Skin epidermis (tissue), 12 donors: Measurements from ENCODE around the gene MOV10.
A peak's percentile ranks its signal among the peaks of the same experiment; 100 is the strongest.
"Not testable (repeated sequence)": the region's sequence is repeated elsewhere in the genome, so short reads cannot be mapped to it uniquely, and the experiment has no call there.

Source experiments
- H3K27ac ChIP-seq, 21 experiments: fragments of 200-600 bp; sonication (generic) in 11 of 21; one replicate each; pipeline ENCODE4 v1.5.0; 2020; ENCODE audit warnings: mild to moderate bottlenecking in 3 of 21, inconsistent platforms in 2 of 21, moderate library complexity in 2 of 21
- H3K4me3 ChIP-seq, 7 experiments: fragments of 200-600 bp; sonication (generic) in 2 of 7; one replicate each; pipeline ENCODE4 v1.5.0; 2020; ENCODE audit warnings: inconsistent platforms in 2 of 7, mild to moderate bottlenecking in 2 of 7, moderate library complexity in 1 of 7

The MOV10 gene

GRCh38 chr1:112708489-112708888 is 34.0 kb downstream of the MOV10 start:
- no peak overlapping the region for H3K27ac ChIP-seq

GRCh38 chr1:112710159-112710558 is 35.7 kb downstream of the MOV10 start:
- H3K27ac ChIP-seq = no peak overlapping the region
- H3K4me3 ChIP-seq = no peak overlapping the region

More at GRCh38 chr1:112708489-112708888, 34.0 kb downstream of the MOV10 start:
- no peak overlapping the region for H3K4me3 ChIP-seq

GRCh38 chr1:112710586-112710985 is 36.1 kb downstream of the MOV10 start:
- Histone ChIP-seq H3K4me3 (no peak overlapping the region), H3K27ac (no peak overlapping the region)

- Histone ChIP-seq H3K27ac (no peak overlapping the region), H3K4me3 (no peak overlapping the region)
Observed at GRCh38 chr1:112711041-112711440, 36.6 kb downstream of the MOV10 start.

GRCh38 chr1:112711670-112712069 is 37.2 kb downstream of the MOV10 start:
- Histone ChIP-seq H3K4me3 (no peak overlapping the region), H3K27ac (no peak overlapping the region)

GRCh38 chr1:112712191-112712590 is 37.7 kb downstream of the MOV10 start:
- Histone ChIP-seq H3K4me3 (no peak overlapping the region), H3K27ac (no peak overlapping the region)

- H3K4me3 ChIP-seq = no peak overlapping the region
- H3K27ac ChIP-seq = no peak overlapping the region
Observed at GRCh38 chr1:112712701-112713128, 38.3 kb downstream of the MOV10 start.

- Histone ChIP-seq H3K4me3 (peak overlapping the region; percentile 33 to 69 (median 60)), H3K27ac (peak overlapping the region in 5 of 21 experiments; percentile 29 to 84 (median 69))
Observed at GRCh38 chr1:112713466-112714312, 39.2 kb downstream of the MOV10 start.

GRCh38 chr1:112714313-112715263 is 40.1 kb downstream of the MOV10 start:
- H3K4me3 ChIP-seq = peak overlapping the region; percentile 33 to 69 (median 60)
- peak overlapping the region in 17 of 21 experiments; percentile 2 to 84 (median 64) for H3K27ac ChIP-seq

GRCh38 chr1:112715264-112716053 is 41.0 kb downstream of the MOV10 start, which contains the start of gene PPM1J:
PPM1J (minus strand) TSS chr1:112715332; CDS start chr1:112715301, 31 bp downstream.
- H3K4me3 ChIP-seq = peak within 1 kb of the TSS; percentile 33 to 69 (median 60)
- peak within 1 kb of the TSS in 19 of 21 experiments; percentile 2 to 84 (median 64) for H3K27ac ChIP-seq

- H3K4me3 ChIP-seq = peak overlapping the region; percentile 33 to 69 (median 60)
- peak overlapping the region in 13 of 21 experiments; percentile 9 to 75 (median 46) for H3K27ac ChIP-seq
Observed at GRCh38 chr1:112716133-112716720, 41.8 kb downstream of the MOV10 start.

GRCh38 chr1:112717263-112717873 is 42.9 kb downstream of the MOV10 start:
- Histone ChIP-seq H3K4me3 (no peak overlapping the region), H3K27ac (no peak overlapping the region)

- Histone ChIP-seq H3K4me3 (peak overlapping the region in 4 of 7 experiments; percentile 2 to 24 (median 14)), H3K27ac (peak overlapping the region in 1 of 21 experiments; percentile 6)
Observed at GRCh38 chr1:112718691-112719418, 44.4 kb downstream of the MOV10 start.

- no peak overlapping the region for H3K4me3 ChIP-seq
- no peak overlapping the region for H3K27ac ChIP-seq
Observed at GRCh38 chr1:112719706-112720105, 45.2 kb downstream of the MOV10 start.

- H3K27ac ChIP-seq = no peak overlapping the region
- H3K4me3 ChIP-seq = no peak overlapping the region
Observed at GRCh38 chr1:112720800-112721199, 46.3 kb downstream of the MOV10 start.

GRCh38 chr1:112721294-112721693 is 46.8 kb downstream of the MOV10 start:
- H3K27ac ChIP-seq = not testable (repeated sequence)

GRCh38 chr1:112721966-112722524 is 47.6 kb downstream of the MOV10 start:
- Histone ChIP-seq H3K4me3 (no peak overlapping the region), H3K27ac (peak overlapping the region in 1 of 21 experiments; percentile 47)

More at GRCh38 chr1:112721294-112721693, 46.8 kb downstream of the MOV10 start:
- H3K4me3 ChIP-seq = not testable (repeated sequence)
